ENCODE data around the gene ARHGAP9.

DNA sequence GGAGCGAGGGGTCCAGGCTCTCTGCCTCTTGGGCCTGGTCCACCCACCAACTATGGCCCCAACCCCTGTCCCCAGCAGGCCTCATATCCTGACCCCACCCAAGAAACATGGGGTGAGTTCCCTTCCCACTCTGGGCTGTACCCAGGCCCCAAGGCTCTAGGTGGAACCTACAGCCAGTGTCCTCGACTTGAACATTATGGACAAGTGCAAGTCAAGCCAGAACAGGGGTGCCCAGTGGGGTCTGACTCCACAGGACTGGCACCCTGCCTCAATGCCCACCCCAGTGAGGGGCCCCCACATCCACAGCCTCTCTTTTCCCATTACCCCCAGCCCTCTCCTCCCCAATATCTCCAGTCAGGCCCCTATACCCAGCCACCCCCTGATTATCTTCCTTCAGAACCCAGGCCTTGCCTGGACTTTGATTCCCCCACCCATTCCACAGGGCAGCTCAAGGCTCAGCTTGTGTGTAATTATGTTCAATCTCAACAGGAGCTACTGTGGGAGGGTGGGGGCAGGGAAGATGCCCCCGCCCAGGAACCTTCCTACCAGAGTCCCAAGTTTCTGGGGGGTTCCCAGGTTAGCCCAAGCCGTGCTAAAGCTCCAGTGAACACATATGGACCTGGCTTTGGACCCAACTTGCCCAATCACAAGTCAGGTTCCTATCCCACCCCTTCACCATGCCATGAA, 8.6 kb downstream of the ARHGAP9 start:
- TF ChIP-seq, protein P1, sequence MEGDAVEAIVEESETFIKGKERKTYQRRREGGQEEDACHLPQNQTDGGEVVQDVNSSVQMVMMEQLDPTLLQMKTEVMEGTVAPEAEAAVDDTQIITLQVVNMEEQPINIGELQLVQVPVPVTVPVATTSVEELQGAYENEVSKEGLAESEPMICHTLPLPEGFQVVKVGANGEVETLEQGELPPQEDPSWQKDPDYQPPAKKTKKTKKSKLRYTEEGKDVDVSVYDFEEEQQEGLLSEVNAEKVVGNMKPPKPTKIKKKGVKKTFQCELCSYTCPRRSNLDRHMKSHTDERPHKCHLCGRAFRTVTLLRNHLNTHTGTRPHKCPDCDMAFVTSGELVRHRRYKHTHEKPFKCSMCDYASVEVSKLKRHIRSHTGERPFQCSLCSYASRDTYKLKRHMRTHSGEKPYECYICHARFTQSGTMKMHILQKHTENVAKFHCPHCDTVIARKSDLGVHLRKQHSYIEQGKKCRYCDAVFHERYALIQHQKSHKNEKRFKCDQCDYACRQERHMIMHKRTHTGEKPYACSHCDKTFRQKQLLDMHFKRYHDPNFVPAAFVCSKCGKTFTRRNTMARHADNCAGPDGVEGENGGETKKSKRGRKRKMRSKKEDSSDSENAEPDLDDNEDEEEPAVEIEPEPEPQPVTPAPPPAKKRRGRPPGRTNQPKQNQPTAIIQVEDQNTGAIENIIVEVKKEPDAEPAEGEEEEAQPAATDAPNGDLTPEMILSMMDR (IDR thresholded peaks at IDR 0.05) = no peak
- no peak for TF ChIP-seq POLR2A (IDR thresholded peaks at IDR 0.05)
